Fibroblast of lung (primary cell): ENCODE results near the gene KERA. TPM values are rescaled to one million over a fixed set of nuclear protein-coding genes. Genes with fewer than 3 reads are reported as not detected.

Experiments
- DNase-seq, 2 donors: peaks; one replicate each; pipeline versions ENCODE4 v3.0.0 to v3.0.0-alpha.2; 2010; ENCODE audit warnings: low read depth in 2 of 2
- H2AFZ ChIP-seq: 2 replicates; pipeline ENCODE4 v1.5.1; 2012; ENCODE audit warnings: low read length, control low read depth, inconsistent platforms
- H3K27ac ChIP-seq: 2 replicates; pipeline ENCODE4 v1.5.1; 2011; ENCODE audit warnings: low read length, control low read depth; ENCODE audit not compliant: insufficient read depth
- H3K27me3 ChIP-seq: 2 replicates; pipeline ENCODE4 v1.5.1; 2011; ENCODE audit warnings: mild to moderate bottlenecking, low read length; ENCODE audit not compliant: control insufficient read depth, insufficient read depth
- H3K36me3 ChIP-seq: 2 replicates; pipeline ENCODE4 v1.5.1; 2011; ENCODE audit warnings: low read length; ENCODE audit not compliant: control insufficient read depth, insufficient read depth
- H3K4me1 ChIP-seq: 2 replicates; pipeline ENCODE4 v1.5.1; 2011; ENCODE audit warnings: low read length; ENCODE audit not compliant: control insufficient read depth, insufficient read depth; ENCODE audit errors: extremely low read depth
- H3K4me2 ChIP-seq: 2 replicates; pipeline ENCODE4 v1.5.1; 2011; ENCODE audit warnings: low read length, control low read depth; ENCODE audit not compliant: insufficient read depth; ENCODE audit errors: extremely low read depth
- H3K4me3 ChIP-seq, 4 experiments: fragments of 200-600 bp in 1 of 4; sonication (generic) in 1 of 4; replicated peaks in 1 of 4; 2 replicates each; pipeline ENCODE4 v1.5.1; 2011 to 2016; ENCODE audit warnings: low read length in 4 of 4, low read depth in 3 of 4, mild to moderate bottlenecking in 3 of 4, control low read depth in 2 of 4, inconsistent platforms in 1 of 4, mixed read lengths in 1 of 4; ENCODE audit not compliant: insufficient read depth in 1 of 4; ENCODE audit errors: control extremely low read depth in 1 of 4
- H3K79me2 ChIP-seq: 2 replicates; pipeline ENCODE4 v1.5.1; 2012; ENCODE audit warnings: mild to moderate bottlenecking, low read length, inconsistent platforms; ENCODE audit not compliant: control insufficient read depth, insufficient read depth
- H3K9ac ChIP-seq: 2 replicates; pipeline ENCODE4 v1.5.1; 2011; ENCODE audit warnings: mild to moderate bottlenecking, low read length, control low read depth; ENCODE audit not compliant: insufficient read depth
- H3K9me3 ChIP-seq: 2 replicates; pipeline ENCODE4 v1.5.1; 2012; ENCODE audit warnings: low read depth, low read length; ENCODE audit not compliant: control insufficient read depth, insufficient read depth
- H4K20me1 ChIP-seq: 2 replicates; pipeline ENCODE4 v1.5.1; 2011; ENCODE audit warnings: low read length; ENCODE audit not compliant: control insufficient read depth, insufficient read depth; ENCODE audit errors: extremely low read depth
- CTCF ChIP-seq, 2 donors: IDR thresholded peaks in 1 of 2; conservative IDR thresholded peaks in 1 of 2; 1 replicate in 1 of 2; 2 replicates in 1 of 2; pipeline ENCODE4 v1.5.1; 2011 to 2012; ENCODE audit warnings: low read length in 2 of 2, control low read depth in 1 of 2, inconsistent platforms in 1 of 2, low read depth in 1 of 2, mild to moderate bottlenecking in 1 of 2
- EZH2 ChIP-seq: IDR thresholded peaks from 2 replicates; pipeline ENCODE4 v1.5.1; 2012; ENCODE audit warnings: low read length, control low read depth, mild to moderate bottlenecking; ENCODE audit errors: missing control alignments
- polyA plus RNA-seq, 2 donors: library from polyadenylated mRNA; depleted of rRNA in 1 of 2; stranded (reverse) in 1 of 2; unstranded in 1 of 2; fragments of >200 nt; gene quantifications; 2 replicates each; pipeline ENCODE4 v1.2.1, GENCODE V29; 2011 to 2012; ENCODE audit warnings: missing spikeins in 1 of 2
- total RNA-seq: library from RNA; depleted of rRNA; stranded (reverse); fragments of >200 nt; gene quantifications from 2 replicates; pipeline ENCODE4 v1.2.1, GENCODE V29; 2014

KERA gene
- total and polyA plus RNA-seq, 2 donors (not counting 1 experiment from before 2014, with no cell fraction given): not detected

- Histone ChIP-seq H3K79me2 (no peaks in the 10 kb centered on the region), H3K36me3 (no peaks in the 10 kb centered on the region), H4K20me1 (no peaks in the 10 kb centered on the region), H3K9me3 (no peaks in the 10 kb centered on the region), H3K9ac (no peak overlapping the region), H3K4me1 (no peaks in the 10 kb centered on the region), H3K27me3 (no peaks in the 10 kb centered on the region), H2AFZ (no peak overlapping the region), H3K4me3 (no peak overlapping the region), H3K27ac (no peak overlapping the region), H3K4me2 (no peak overlapping the region)
- DNase-seq: peak in 1 of 2 donors; percentile 36
- TF ChIP-seq CTCF (conservative IDR thresholded peaks at IDR 0.05 in 1 of 2, IDR thresholded peaks at IDR 0.05 in 1 of 2; ENCODE audit: low read depth in 1 of 2, low read length in 2 of 2) (no peak), EZH2 (no peak)
Measured at GRCh38 chr12:91001306-91001705, 56.5 kb downstream of the KERA start.

Other genes with a start within 250 kb of the KERA start
- not detected in 2 replicates for gene CCER1, start 102.8 kb downstream of the KERA start, total RNA-seq
- not detected in 2 replicates for gene CCER1, start 102.8 kb downstream of the KERA start, polyA plus RNA-seq
- gene EPYC, start 53.1 kb downstream of the KERA start, total RNA-seq: not detected in 2 replicates
- 0.05 and 0.07 TPM in 2 replicates for gene EPYC, start 53.1 kb downstream of the KERA start, polyA plus RNA-seq
- 217 and 240 TPM in 2 replicates for gene LUM, start 53.5 kb upstream of the KERA start, total RNA-seq
- 146 and 577 TPM in 2 replicates for gene LUM, start 53.5 kb upstream of the KERA start, polyA plus RNA-seq
- 586 and 902 TPM in 2 replicates for gene DCN, start 124.8 kb upstream of the KERA start, total RNA-seq
- gene DCN, start 124.8 kb upstream of the KERA start, polyA plus RNA-seq: 2,179 and 4,941 TPM in 2 replicates